Liver (tissue), 3 donors: ENCODE measurements around the gene MTARC1.

Experiments
- ATF3 ChIP-seq: IDR thresholded peaks from 2 replicates; pipeline ENCODE4 v1.6.1; 2016; ENCODE audit warnings: antibody characterized with exemption
- CTCF ChIP-seq: fragments of 150-350 bp; IDR thresholded peaks from 2 replicates; pipeline ENCODE4 v1.5.1; 2017; ENCODE audit warnings: improper control_type of control experiment, low read depth, low read length; ENCODE audit not compliant: missing input control
- GABPA ChIP-seq, 2 donors: IDR thresholded peaks in 1 of 2; conservative IDR thresholded peaks in 1 of 2; 2 replicates each; pipeline ENCODE4 v1.6.1; 2016; ENCODE audit warnings: antibody characterized with exemption in 2 of 2, mild to moderate bottlenecking in 1 of 2, moderate library complexity in 1 of 2
- JUND ChIP-seq, 2 donors: IDR thresholded peaks; 2 replicates each; pipeline ENCODE4 v1.6.1; 2016; ENCODE audit warnings: antibody characterized with exemption in 2 of 2
- MAX ChIP-seq: IDR thresholded peaks from 2 replicates; pipeline ENCODE4 v1.6.1; 2016; ENCODE audit warnings: antibody characterized with exemption
- RAD21 ChIP-seq, 2 donors: IDR thresholded peaks; 2 replicates each; pipeline ENCODE4 v1.6.1; 2016; ENCODE audit warnings: antibody characterized with exemption in 2 of 2, mild to moderate bottlenecking in 2 of 2
- REST ChIP-seq: IDR thresholded peaks from 2 replicates; pipeline ENCODE4 v1.6.1; 2016; ENCODE audit warnings: antibody characterized with exemption, mild to moderate bottlenecking
- SP1 ChIP-seq: IDR thresholded peaks from 2 replicates; pipeline ENCODE4 v1.6.1; 2018; ENCODE audit warnings: antibody characterized with exemption, mild to moderate bottlenecking
- TAF1 ChIP-seq: conservative IDR thresholded peaks from 2 replicates; pipeline ENCODE4 v1.6.1; 2016; ENCODE audit warnings: antibody characterized with exemption, mild to moderate bottlenecking
- YY1 ChIP-seq: IDR thresholded peaks from 2 replicates; pipeline ENCODE4 v1.6.1; 2016; ENCODE audit warnings: antibody characterized with exemption, mild to moderate bottlenecking
- donor health status: healthy.
- donor health status: healthy.

GRCh38 chr1:220759147-220759546 is 27.6 kb upstream of the MTARC1 start:
- TF ChIP-seq CTCF (no peak), YY1 (no peak), RAD21 (IDR thresholded peaks at IDR 0.05) (no peak), REST (no peak), ATF3 (no peak), GABPA (IDR thresholded peaks at IDR 0.05 in 1 of 2, conservative IDR thresholded peaks at IDR 0.05 in 1 of 2) (no peak), JUND (IDR thresholded peaks at IDR 0.05) (no peak), TAF1 (no peak), MAX (no peak), SP1 (no peak)
